NCI-H2171 treated with DMSO at 0.1 percent for 48 hours (cell line): ENCODE data around the gene GABRB2.

Source experiments
- DNase-seq: peaks from one replicate; lab custom pipeline; 2025; lab: John Stamatoyannopoulos, UW

Gene GABRB2

DNA sequence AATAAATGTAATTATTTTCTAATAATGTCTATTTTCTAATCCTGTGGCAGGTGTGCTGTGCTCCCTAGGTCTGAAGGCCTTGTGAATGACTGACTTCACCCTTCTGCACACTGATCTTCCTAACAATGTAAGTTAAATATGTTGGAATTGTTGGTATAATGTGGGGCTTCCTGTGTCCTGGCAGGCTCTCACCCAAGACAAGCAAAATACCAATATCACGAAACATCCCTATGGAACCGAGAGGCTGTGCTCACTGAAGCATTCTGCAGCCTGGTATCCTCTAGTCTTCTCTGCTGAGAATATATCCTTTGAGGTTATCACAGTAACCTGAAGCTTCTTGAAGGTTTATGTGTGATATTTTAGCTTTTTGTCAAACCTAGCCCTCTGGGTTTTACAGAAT lies 159.4 kb downstream of the GABRB2 start:
- DNase-seq = no peak

DNA sequence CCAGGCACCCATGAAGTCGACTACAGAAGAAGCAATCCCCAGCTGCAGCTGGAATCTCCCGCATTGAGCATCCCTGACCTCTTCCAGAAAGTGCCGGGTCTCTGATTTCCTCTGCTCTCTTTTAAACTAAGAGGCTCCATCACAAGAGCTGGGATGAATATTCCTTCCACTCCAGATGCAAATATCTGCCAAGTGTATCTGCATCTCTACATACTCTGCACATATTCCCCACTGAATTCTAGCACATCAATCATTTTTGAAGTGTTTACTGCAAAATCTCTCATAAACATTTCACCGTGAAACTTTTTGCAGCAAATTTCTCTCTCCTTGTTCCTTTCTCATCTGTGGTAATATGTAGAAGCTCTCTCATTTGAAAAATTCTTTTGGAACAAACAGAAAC lies 161.5 kb downstream of the GABRB2 start:
- DNase-seq = no peak

GRCh38 chr5:161382685-161383084 lies 163.8 kb downstream of the GABRB2 start:
- no peak for DNase-seq

- DNase-seq = no peak
These were observed 166.0 kb downstream of the GABRB2 start for GRCh38 chr5:161380486-161380885.

- DNase-seq = peak; percentile 82
These were observed 167.8 kb downstream of the GABRB2 start for GRCh38 chr5:161378701-161379100.

GRCh38 chr5:161376034-161376433 lies 170.5 kb downstream of the GABRB2 start:
- no peak for DNase-seq

DNA sequence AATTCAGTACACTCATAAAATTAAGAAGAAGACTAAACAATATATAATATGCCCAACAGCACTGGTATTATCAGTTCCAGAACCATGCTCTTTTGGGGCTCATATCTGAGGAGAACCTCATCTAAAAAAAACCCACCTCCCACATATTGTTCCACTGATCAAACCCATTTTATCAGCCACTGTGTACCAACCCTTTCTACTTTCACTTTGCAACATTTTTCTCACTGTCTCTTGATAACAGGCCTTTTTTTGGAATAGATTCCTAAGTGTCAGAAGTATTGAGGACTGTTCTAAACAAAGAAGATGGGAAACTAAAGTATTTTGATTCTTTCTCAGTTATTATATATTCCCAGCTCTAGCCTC lies 173.2 kb downstream of the GABRB2 start:
- DNase-seq = no peak

DNA sequence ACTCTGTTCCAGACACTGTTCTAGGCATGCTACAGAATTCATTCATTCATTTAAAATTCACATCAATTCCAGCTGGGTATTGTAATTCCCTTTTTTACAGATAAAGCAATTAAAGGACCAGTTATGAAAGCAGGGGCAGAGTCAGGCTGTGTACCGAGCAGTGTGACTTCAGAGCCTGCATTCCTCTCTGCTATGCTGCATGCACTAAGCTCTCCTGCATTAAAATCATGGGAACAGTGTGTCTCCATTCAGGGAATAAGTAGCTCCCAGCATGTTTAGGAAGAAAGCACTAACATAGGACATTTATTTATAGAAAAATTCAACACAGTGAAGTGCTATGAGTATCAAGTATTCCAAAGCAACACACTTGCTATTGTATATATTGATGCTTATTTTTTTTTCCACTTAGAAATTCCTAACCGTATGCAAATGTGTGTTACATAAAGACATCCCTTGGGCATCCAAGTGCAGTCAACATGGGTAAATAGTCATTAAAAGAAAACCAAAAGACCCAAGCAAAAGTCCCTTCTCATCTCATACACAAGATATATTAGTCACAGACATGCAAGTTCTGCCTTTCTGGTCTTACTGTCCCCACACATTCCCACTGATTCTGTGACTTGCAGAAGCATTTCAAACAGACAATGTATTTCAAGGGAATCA lies 173.7 kb downstream of the GABRB2 start:
- no peak for DNase-seq

- no peak for DNase-seq
These were observed 177.5 kb downstream of the GABRB2 start for GRCh38 chr5:161369022-161369421.

GRCh38 chr5:161358446-161358845 lies 188.1 kb downstream of the GABRB2 start:
- no peak for DNase-seq

DNA sequence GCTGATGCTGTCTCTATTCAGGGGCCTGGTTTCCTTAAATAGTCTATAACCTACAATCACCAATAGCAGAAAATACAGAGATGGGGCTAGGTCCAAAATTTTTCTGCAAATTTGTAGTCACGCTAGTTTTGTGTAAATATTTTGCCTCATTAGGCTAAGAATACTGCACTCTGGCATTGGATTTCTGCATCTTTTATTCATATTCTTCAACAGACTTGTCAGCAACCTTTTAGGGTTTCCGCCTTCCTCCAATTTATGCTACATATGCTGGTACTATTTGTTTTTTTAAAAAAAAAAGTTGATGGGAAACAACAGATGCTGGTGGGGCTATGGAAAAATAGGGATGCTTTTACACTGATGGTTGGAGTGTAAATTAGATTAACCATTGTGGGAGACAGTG lies 202.3 kb downstream of the GABRB2 start:
- DNase-seq = no peak

DNA sequence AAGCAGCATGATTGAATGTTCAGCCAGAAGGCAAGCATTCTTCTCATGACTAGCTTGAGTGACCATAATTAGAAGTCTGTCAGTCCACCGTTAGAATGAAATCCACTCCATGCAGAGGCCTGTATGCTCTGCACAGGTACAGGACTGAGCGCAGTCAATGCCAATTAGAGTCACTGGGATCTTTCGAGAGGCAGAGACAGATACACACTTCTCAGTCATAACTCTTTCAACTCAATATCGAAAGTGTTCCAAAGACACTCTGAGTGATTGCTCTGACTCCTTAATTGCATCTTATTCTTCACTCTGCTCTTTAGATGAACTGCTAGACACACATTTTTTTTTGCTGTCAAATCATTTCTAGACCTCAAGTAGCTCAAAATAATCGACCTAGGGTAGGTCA lies 203.6 kb downstream of the GABRB2 start:
- no peak for DNase-seq

DNA sequence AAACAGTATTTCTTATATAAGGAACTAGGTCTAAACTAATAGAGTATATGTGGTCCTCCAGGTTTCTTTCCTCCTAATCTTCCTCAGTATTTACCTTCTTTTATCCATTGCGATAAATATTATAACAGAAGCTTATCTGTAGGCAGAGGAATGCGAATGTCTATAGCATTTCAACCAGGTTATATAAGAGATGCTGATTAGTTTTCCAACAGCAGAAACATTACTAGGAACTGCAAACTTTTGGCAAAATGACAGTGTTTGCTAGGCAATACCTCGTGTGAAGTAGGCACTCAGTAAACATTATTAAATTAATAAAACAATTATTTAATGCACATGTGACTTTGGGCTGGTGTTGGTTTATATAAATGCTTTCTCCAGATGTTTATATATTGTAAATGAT lies 206.5 kb downstream of the GABRB2 start:
- DNase-seq = no peak

DNA sequence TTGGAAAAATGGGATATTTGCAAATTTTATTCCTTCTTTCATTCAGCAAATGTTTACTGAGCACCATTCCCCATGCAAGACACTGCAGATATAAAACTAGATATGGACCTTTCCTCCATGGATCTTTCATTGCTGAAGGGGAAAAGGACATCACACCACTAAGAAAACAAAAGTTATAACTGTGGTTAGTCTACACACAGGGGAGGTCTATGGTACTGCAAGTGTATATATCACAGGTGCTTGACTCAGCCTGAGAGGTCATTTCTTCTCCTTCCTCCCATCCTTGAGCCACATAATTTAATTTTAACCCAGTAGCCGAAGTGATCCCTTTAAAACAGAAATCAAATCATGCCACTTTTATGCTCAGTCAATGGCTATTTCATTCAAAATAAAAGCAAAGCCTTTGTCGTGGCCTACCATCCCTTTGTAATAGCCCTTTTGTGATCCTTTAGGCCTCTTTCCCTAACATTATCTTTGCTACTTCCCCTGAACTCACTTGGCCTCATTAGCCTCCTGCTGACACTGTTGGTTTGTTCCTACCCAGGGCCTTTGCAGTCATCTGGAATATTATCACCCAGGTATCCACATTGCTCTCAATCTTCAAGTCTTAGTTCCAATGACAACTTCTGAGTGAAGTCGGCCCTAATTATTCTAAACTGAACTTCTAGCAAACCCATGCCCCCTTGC lies 213.2 kb downstream of the GABRB2 start:
- no peak for DNase-seq

DNA sequence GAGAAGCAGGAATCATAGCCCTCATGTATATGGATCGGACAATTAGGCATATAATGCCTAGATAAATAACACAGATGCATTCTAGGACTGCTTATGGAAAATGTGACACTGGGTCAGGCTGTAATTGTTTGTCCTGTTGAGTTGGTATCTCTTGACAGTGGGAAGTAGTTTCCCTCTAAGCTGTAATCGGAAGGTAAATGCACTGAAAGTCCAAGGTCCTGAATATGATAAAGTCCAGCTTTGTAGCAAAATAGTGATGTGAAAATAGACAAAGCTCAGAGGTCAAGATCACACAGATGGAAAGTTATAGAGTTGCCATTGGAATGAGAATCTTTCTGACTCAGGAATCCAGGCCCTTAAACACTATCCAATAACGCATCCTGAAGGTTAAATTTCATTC lies 214.2 kb downstream of the GABRB2 start:
- DNase-seq = no peak

- DNase-seq = peak; percentile 37
These were observed 232.5 kb downstream of the GABRB2 start for GRCh38 chr5:161314033-161314432.

GRCh38 chr5:161312882-161313281 lies 233.6 kb downstream of the GABRB2 start:
- DNase-seq = no peak

DNA sequence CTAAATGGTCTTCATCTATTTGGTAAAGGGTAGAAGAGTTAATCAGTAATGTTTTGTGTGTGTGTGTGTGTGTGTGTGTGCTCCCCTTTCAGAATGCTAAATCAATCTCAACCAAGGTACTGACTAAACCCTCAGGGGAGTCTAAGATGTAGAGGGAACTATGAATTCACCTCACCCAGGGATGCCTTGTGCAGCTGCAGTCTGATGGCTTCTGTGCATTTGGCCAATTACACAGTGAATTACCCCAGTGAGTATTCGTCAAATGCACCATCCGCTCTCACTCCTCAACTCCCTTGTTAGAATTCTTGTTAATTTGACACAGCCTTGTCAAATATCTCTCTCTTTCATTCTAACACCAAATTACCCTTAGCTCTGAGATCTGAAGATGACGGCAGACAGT lies 234.6 kb downstream of the GABRB2 start:
- DNase-seq = no peak

- no peak for DNase-seq
These were observed 235.3 kb downstream of the GABRB2 start for GRCh38 chr5:161311146-161311708.

DNA sequence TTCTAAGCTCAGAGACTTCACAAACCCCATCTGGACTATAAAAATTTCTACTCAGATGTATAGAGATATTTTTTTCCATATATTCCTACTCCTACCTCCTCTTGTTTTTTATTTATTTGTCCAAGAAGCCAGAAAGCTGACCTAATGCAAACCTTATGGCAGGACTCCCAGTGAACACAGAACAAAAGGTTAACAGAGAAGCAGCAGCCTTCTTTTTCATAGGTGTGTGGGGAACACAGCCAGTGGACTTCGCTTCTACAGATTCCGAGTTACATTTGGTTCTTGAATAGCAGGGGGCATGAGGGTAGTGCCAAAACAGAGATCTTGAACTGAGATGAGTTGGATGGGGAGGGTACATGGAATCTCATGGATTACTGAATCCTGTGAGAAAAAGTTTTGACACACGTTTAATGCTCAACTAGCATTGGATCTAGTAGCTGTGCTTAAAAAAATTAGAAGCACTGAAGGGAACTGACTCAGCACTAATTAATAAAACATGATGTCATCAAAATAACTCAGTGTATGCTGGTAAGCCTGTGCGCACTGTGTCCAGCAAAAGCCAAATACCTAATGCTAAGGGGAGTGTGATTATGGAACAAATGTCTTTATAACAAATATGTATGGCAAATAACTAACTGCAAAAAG lies 240.1 kb downstream of the GABRB2 start:
- peak; percentile 22 for DNase-seq

DNA sequence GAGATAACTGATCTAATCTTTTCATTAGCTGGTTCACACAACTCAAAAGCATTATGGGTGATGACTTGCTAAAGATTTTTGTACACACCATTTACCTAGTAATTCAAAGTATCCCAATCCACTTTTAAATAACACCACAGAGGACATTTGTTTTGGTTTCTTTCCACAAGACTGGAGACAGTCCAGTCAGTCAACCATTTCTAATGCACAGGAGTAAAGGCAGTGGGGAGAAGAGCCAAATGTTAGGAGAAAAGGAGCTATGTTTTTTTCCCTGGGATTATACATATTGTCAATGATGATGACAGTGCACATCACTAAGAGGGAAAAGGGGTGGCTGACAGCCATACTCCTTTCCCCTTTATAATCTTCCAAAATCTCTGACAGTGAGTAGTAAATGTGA lies 240.9 kb downstream of the GABRB2 start:
- no peak for DNase-seq

GRCh38 chr5:161302559-161302958 lies 244.0 kb downstream of the GABRB2 start:
- DNase-seq = peak; percentile 55

DNA sequence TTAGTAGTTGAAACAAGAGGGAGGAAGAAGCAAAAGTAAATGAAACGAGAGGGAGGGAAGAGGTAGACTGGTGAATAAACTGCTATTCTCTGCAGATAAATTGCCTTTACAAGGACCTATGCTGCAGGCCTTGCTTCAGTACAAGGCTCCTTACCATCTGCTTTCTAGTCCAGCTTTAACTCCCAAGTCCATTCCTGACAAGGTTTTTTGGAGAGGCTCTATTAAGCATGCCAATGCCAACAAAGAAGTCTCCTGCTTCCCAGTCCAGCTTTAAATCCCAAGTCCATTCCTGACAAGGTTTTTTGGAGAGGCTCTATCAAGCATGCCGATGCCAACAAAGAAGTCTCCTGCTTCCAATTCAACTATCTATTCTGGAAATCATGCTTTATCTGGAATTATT lies 244.9 kb downstream of the GABRB2 start:
- no peak for DNase-seq
